NCI-H2107 treated with DMSO at 0.1 percent for 48 hours (cell line): ENCODE measurements around the gene LRBA.

Source experiments
- DNase-seq: peaks from one replicate; lab custom pipeline; 2025; ENCODE audit not compliant: unreplicated experiment; lab: John Stamatoyannopoulos, UW

LRBA gene

GRCh38 chr4:150461957-150462356 lies 553.1 kb downstream of the LRBA start:
- no peak for DNase-seq

- DNase-seq: no peak
Measured at GRCh38 chr4:150457802-150458201, 557.3 kb downstream of the LRBA start.

DNA sequence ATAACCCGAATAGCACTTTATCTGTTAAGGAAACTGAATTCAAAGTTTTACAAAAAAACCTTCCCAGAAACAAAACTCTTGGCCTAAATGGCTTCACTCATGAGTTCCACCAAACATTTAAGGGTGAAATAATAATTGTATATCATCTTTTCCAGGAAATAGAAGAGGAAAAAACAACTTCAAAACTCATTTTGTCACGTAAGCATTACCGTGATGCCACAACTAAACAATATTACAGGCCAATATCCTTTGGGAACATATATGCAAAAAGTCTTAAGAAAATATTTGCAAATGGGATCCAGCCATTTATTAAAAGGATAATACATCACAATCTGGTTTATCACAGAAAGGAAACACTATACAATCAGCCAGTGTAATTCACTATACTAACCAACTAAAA lies 563.2 kb downstream of the LRBA start:
- DNase-seq: no peak

- DNase-seq: no peak
Measured at GRCh38 chr4:150447356-150447755, 567.7 kb downstream of the LRBA start.

DNA sequence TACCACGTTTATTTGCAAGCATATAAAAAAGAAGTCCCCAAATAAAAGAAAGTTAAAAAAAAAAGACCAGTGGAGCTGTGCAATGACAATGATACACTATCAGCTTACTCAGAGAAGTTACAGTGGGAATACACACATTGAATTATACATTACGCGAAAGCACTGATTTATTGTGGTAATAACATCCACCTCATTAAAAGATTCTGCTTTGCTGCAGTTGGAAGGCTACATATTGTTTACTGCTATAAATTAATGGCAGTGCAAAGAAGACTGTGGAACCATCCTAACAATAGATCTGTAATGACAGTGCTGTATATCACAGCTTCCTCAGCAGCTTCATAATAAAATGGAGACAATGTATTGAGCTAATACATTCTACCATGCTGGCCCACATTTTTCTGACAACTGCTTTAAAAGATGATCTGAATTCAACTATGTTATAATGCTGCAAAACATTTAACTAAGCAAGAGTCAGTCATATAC lies 575.6 kb downstream of the LRBA start:
- no peak for DNase-seq

DNA sequence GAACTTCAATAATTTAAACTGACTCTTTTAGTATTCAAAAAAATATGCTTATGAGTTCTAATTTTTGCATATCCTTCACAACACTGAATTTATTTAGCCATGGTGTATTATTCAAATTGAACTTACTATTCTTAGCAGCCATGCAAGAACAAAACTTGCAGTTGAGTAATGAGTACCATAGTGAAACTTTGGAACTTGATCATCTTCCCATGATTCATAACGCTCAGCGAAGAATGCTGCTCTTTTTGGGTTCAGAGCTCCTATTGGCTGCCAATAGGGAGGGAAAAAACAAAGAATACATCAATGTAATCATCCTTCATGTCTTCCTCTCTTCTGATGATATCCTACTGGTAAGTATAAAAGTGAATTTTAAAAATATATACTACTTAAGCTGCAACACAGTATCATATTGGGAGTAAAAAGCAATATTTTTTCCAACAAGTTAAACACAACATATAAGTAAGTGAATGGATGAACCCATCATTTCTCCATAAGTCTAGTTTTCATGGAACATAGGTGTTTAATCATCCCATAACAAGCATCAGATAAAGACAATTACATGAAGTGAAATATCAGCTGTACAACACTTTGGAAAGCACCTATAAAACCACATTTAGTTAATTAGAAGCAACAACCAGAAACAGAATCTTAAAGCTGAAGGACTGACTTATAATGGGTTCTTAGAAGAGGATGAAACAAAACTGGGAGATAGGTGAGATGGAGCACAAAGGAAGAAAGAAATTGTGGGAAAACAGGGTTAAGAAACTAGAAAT lies 578.3 kb downstream of the LRBA start:
- DNase-seq: no peak

GRCh38 chr4:150431221-150431620 lies 583.9 kb downstream of the LRBA start:
- no peak for DNase-seq

DNA sequence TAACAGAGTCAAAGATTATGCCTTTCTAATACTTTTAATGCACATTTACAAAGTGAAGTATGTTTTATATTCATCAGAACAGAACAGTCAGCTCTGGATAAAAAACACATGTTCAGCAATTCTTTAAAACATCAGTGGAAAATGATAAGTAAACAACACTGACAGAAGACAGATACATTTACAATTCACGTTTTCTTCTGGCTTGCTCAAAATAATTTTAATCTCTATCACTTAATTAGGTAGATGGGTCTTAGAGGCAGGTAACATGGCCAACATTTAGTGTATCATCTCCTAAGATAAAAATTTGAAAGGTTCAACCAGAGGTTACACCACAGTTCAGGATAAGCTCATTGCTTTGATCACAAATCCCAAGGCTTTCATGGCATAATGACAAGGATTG lies 589.9 kb downstream of the LRBA start:
- no peak for DNase-seq

DNA sequence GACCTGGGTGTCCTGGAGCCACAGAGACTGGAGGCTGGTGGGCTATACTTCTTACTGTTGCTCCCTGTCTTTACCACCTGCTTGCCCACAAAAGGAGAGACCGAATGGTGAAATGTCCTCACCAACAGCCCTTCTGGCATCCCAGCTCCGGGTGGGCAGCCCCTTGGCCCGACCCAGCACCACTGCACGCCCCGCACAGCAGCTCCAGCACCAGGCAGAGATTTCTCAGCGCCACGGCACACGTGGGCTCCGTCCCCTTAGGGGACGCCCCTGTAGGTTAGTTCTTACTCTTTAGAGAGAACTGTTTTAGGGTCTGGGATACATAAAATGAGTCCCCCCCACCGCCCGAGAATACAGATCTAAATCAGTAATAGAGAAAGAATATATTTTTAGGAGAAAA lies 591.6 kb downstream of the LRBA start:
- no peak for DNase-seq

DNA sequence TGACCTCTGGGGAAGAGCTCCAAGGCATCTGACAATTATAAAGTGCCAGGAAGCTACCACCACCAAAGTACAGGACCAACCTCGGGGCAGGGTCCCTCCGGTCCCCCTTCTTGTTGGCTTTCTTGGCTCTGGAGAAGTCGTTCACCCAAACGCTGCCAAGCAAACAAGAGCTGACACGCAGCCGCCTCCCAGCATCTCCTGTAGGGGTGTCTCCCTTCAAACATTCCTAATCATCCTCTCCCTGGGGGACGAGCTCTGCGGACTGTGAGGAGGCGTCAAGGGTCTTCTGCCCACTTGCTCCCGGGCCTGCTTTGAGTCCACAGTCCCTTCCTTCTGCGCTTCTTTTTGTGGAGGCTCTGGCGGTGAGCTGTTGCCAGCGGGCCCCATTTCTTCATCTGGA lies 592.0 kb downstream of the LRBA start:
- DNase-seq: no peak

DNA sequence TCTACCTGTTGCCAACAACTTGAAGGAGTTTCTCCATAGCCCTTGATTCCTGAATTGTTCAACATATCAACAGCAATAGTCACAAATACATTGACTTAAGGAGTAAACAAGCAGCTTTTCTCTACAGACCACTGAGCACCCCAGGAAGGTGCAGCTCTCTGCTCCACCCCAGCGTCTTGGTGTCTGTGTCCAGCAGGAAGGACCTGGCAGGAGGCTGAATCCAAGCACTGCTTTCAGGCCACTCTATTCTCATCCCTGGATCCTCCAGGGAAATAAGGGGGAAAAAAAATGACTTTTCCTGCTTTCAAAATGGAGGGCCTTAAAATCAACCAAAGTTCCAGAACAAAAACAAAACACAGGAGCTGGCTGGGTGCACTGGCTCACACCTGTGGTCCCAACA lies 593.5 kb downstream of the LRBA start:
- no peak for DNase-seq

GRCh38 chr4:150419939-150420338 lies 595.1 kb downstream of the LRBA start:
- no peak for DNase-seq

GRCh38 chr4:150418757-150419410 lies 596.2 kb downstream of the LRBA start:
- no peak for DNase-seq

- DNase-seq: no peak
Measured at GRCh38 chr4:150415213-150415612, 599.9 kb downstream of the LRBA start.

- DNase-seq: peak; percentile 3
Measured at GRCh38 chr4:150411520-150411919, 603.6 kb downstream of the LRBA start.

DNA sequence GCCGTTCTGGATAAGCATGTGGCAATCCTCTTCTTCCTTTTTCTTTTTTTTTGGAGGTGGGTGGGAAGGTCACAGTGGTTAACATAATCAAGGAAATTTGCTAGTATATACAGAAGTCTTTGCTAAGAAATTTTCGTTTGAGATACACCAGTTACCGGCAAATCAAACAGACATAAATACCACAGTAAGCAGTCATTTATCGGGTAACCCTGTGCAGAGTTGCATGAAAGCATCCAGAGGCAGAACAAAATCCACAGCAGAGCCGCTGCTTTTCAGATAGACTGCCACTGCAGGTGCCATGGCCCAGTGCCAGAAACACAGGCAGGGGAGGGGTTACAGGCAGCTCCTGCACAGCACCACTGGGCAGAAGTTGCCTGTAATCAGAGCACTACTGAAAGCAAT lies 612.2 kb downstream of the LRBA start:
- peak; percentile 75 for DNase-seq

- no peak for DNase-seq
Measured at GRCh38 chr4:150401083-150401687, 613.9 kb downstream of the LRBA start.

- no peak for DNase-seq
Measured at GRCh38 chr4:150395872-150396271, 619.2 kb downstream of the LRBA start.

DNA sequence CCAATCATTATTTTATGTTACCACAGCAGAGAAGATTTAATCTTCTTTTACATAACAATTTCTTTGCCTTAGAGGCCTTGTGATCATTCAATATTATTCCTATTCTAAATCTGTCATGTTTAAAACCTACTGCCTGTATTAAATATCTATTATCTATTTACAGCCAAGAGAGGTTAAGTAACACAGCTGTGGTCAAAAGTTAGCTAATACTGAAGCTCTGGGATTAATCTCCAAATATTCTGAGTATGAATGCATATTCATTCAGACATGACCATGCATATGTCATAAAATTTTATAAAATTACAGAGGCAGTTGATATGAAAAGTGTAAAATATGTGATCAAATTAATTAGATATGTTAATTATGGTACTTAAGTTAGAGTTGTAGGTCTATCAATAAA lies 621.0 kb downstream of the LRBA start:
- DNase-seq: no peak

GRCh38 chr4:150391052-150391451 lies 624.0 kb downstream of the LRBA start:
- DNase-seq: no peak

DNA sequence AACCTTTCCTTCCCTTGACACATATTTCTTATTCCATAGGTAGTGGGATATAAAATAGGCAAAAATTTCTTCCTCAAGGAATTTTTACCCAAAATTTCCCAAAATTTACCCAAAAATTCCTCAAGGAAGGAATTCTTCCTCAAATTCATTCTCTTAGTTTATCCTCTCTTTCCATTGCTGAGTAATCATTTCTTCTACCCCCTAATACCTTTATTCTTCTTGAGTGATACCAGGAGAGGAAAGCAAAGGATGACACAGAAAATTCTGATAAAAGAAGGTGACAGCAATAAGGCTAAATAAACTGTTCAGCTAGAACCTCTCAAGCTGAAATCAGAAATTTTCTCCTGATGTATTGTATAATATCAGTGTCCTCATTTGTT lies 624.6 kb downstream of the LRBA start:
- no peak for DNase-seq

- DNase-seq: no peak
Measured at GRCh38 chr4:150389896-150390530, 625.1 kb downstream of the LRBA start.
